Activated CD4-positive, alpha-beta memory T cell treated with anti-CD3 and anti-CD28 coated beads, Interleukin-2, amount 10 ng/mL, durations not matched to agents 7 days and 5 days (primary cell): ENCODE data around the gene NSFL1C. TPM values are rescaled to one million over a fixed set of nuclear protein-coding genes. Genes with fewer than 3 reads are reported as not detected.

Source experiments
- CTCF ChIA-PET: fragments of 350-600 bp; sonication (Branson Sonifier 250); formaldehyde crosslinking; loops from one replicate; lab custom pipeline; 2021; ENCODE audit warnings: antibody characterized with exemption, inconsistent platforms; lab: Charles Lee
- POLR2A ChIA-PET: fragments of 350-600 bp; sonication (Branson Sonifier 250); formaldehyde crosslinking; loops from one replicate; lab custom pipeline; 2021; ENCODE audit warnings: antibody characterized with exemption; lab: Charles Lee
- DNase-seq: peaks from one replicate; pipeline ENCODE4 v3.0.0-alpha.2; 2020
- H3K27ac Mint-ChIP-seq: one replicate; pipeline ENCODE4 v1.8.0; 2021; ENCODE audit warnings: mild to moderate bottlenecking, mixed read lengths
- H3K27me3 Mint-ChIP-seq: one replicate; pipeline ENCODE4 v1.8.0; 2021; ENCODE audit warnings: mixed read lengths
- H3K36me3 Mint-ChIP-seq: one replicate; pipeline ENCODE4 v1.8.0; 2021; ENCODE audit warnings: low read depth, mixed read lengths
- H3K4me1 Mint-ChIP-seq: one replicate; pipeline ENCODE4 v1.8.0; 2021; ENCODE audit warnings: mixed read lengths
- H3K4me3 Mint-ChIP-seq: one replicate; pipeline ENCODE4 v1.8.0; 2021; ENCODE audit warnings: mild to moderate bottlenecking, mixed read lengths
- H3K9me3 Mint-ChIP-seq: one replicate; pipeline ENCODE4 v1.8.0; 2021; ENCODE audit warnings: mixed read lengths
- total RNA-seq, 2 experiments: library from RNA; stranded (reverse); gene quantifications; one replicate each; pipeline ENCODE4 v1.2.3, GENCODE V29; 2021

The NSFL1C gene
- total RNA-seq, 2 experiments from 2014 or later: 49.2 to 49.6 TPM

GRCh38 chr20:1467082-1467354, 369 bp upstream of the NSFL1C start:
- POLR2A ChIA-PET: interaction anchor here (0.6 to 2.2 kb wide), 10 partner anchors 18 to 348 kb away, joined by 3 to 16 read pairs (median 4); partner anchors contain the start of gene PSMF1
- peaks cover 8% of the 10 kb centered on the region for H3K36me3 Mint-ChIP-seq
- DNase-seq: no peak
- H3K4me3 Mint-ChIP-seq: peak overlapping the region; percentile 85
- H3K4me1 Mint-ChIP-seq: peaks cover 43% of the 10 kb centered on the region
- CTCF ChIA-PET: interaction anchor here (0.7 to 3.0 kb wide), 17 partner anchors 8 to 358 kb away, joined by 3 to 15 read pairs (median 3); partner anchors contain the start of gene PSMF1
- no peaks in the 10 kb centered on the region for H3K9me3 Mint-ChIP-seq
- H3K27me3 Mint-ChIP-seq: peaks cover 20% of the 10 kb centered on the region
- H3K27ac Mint-ChIP-seq: no peak overlapping the region

- peaks cover 20% of the 10 kb centered on the region for H3K27me3 Mint-ChIP-seq
- H3K4me1 Mint-ChIP-seq: peaks cover 43% of the 10 kb centered on the region
- H3K9me3 Mint-ChIP-seq: no peaks in the 10 kb centered on the region
- DNase-seq: no peak
- POLR2A ChIA-PET: interaction anchor here (0.9 to 2.2 kb wide), 8 partner anchors 31 to 347 kb away, joined by 3 to 16 read pairs (median 6); partner anchors contain the start of gene PSMF1
- peaks cover 15% of the 10 kb centered on the region for H3K36me3 Mint-ChIP-seq
- CTCF ChIA-PET: interaction anchor here (0.6 to 2.7 kb wide), 9 partner anchors 9 to 344 kb away, joined by 3 to 13 read pairs (median 5); no protein-coding TSS in a partner anchor
- peak overlapping the region; percentile 85 for H3K4me3 Mint-ChIP-seq
- peak overlapping the region; percentile 68 for H3K27ac Mint-ChIP-seq
Measured at GRCh38 chr20:1465470-1466210, 1.0 kb downstream of the NSFL1C start.

GRCh38 chr20:1463971-1464570, 2.6 kb downstream of the NSFL1C start:
- H3K27me3 Mint-ChIP-seq: peaks cover 20% of the 10 kb centered on the region
- peaks cover 43% of the 10 kb centered on the region for H3K4me1 Mint-ChIP-seq
- no peak overlapping the region for H3K27ac Mint-ChIP-seq
- H3K9me3 Mint-ChIP-seq: no peaks in the 10 kb centered on the region
- no peak overlapping the region for H3K4me3 Mint-ChIP-seq
- peaks cover 25% of the 10 kb centered on the region for H3K36me3 Mint-ChIP-seq
- CTCF ChIA-PET: no interaction called here
- DNase-seq: no peak
- POLR2A ChIA-PET: no interaction called here

- ChIA-PET CTCF (no interaction called here), POLR2A (no interaction called here)
- Mint-ChIP-seq H3K4me1 (peaks cover 40% of the 10 kb centered on the region), H3K4me3 (no peak overlapping the region), H3K27me3 (peaks cover 8% of the 10 kb centered on the region), H3K27ac (no peak overlapping the region), H3K36me3 (peaks cover 31% of the 10 kb centered on the region), H3K9me3 (no peaks in the 10 kb centered on the region)
- DNase-seq: no peak
Measured at GRCh38 chr20:1462834-1463233, 3.8 kb downstream of the NSFL1C start.

- ChIA-PET CTCF (interaction anchor here (2.2 kb wide), 1 partner anchor 315 kb away, joined by 6 read pairs; no protein-coding TSS in a partner anchor), POLR2A (no interaction called here)
- DNase-seq: no peak
- H3K36me3 Mint-ChIP-seq: peaks cover 37% of the 10 kb centered on the region
- no peak overlapping the region for H3K27ac Mint-ChIP-seq
- no peak overlapping the region for H3K4me3 Mint-ChIP-seq
- no peaks in the 10 kb centered on the region for H3K27me3 Mint-ChIP-seq
- H3K4me1 Mint-ChIP-seq: peaks cover 32% of the 10 kb centered on the region
- H3K9me3 Mint-ChIP-seq: no peaks in the 10 kb centered on the region
Measured at GRCh38 chr20:1462001-1462400, 4.6 kb downstream of the NSFL1C start.

GRCh38 chr20:1460275-1460674, 6.4 kb downstream of the NSFL1C start:
- Mint-ChIP-seq H3K4me1 (peaks cover 23% of the 10 kb centered on the region), H3K9me3 (no peaks in the 10 kb centered on the region), H3K36me3 (peaks cover 38% of the 10 kb centered on the region), H3K27me3 (no peaks in the 10 kb centered on the region), H3K27ac (no peak overlapping the region), H3K4me3 (no peak overlapping the region)
- POLR2A ChIA-PET: no interaction called here
- DNase-seq: no peak
- CTCF ChIA-PET: interaction anchor here (2.2 kb wide), 1 partner anchor 317 kb away, joined by 6 read pairs; no protein-coding TSS in a partner anchor

GRCh38 chr20:1457992-1458391, 8.7 kb downstream of the NSFL1C start:
- no peaks in the 10 kb centered on the region for H3K9me3 Mint-ChIP-seq
- H3K4me1 Mint-ChIP-seq: peaks cover under 1% of the 10 kb centered on the region
- no peak overlapping the region for H3K27ac Mint-ChIP-seq
- DNase-seq: no peak
- CTCF ChIA-PET: no interaction called here
- H3K4me3 Mint-ChIP-seq: no peak overlapping the region
- H3K36me3 Mint-ChIP-seq: peaks cover 49% of the 10 kb centered on the region
- POLR2A ChIA-PET: no interaction called here
- H3K27me3 Mint-ChIP-seq: no peaks in the 10 kb centered on the region

- H3K27me3 Mint-ChIP-seq: no peaks in the 10 kb centered on the region
- CTCF ChIA-PET: no interaction called here
- no peak overlapping the region for H3K4me3 Mint-ChIP-seq
- H3K36me3 Mint-ChIP-seq: peaks cover 63% of the 10 kb centered on the region
- DNase-seq: no peak
- no peaks in the 10 kb centered on the region for H3K4me1 Mint-ChIP-seq
- POLR2A ChIA-PET: interaction anchor here (1.2 kb wide), 1 partner anchor 13 kb away, joined by 3 read pairs; no protein-coding TSS in a partner anchor
- H3K9me3 Mint-ChIP-seq: no peaks in the 10 kb centered on the region
- H3K27ac Mint-ChIP-seq: no peak overlapping the region
Measured at GRCh38 chr20:1456300-1456699, 10.3 kb downstream of the NSFL1C start.

GRCh38 chr20:1450926-1451491, 15.6 kb downstream of the NSFL1C start:
- H3K27me3 Mint-ChIP-seq: no peaks in the 10 kb centered on the region
- H3K36me3 Mint-ChIP-seq: peaks cover 63% of the 10 kb centered on the region
- no peaks in the 10 kb centered on the region for H3K4me1 Mint-ChIP-seq

GRCh38 chr20:1449370-1449769, 17.3 kb downstream of the NSFL1C start:
- POLR2A ChIA-PET: interaction anchor here (1.3 kb wide), 1 partner anchor 18 kb away, joined by 4 read pairs; no protein-coding TSS in a partner anchor
- CTCF ChIA-PET: interaction anchor here (1.6 kb wide), 1 partner anchor 17 kb away, joined by 3 read pairs; no protein-coding TSS in a partner anchor
- no peaks in the 10 kb centered on the region for H3K27me3 Mint-ChIP-seq
- H3K9me3 Mint-ChIP-seq: no peaks in the 10 kb centered on the region
- H3K4me1 Mint-ChIP-seq: no peaks in the 10 kb centered on the region
- peaks cover 65% of the 10 kb centered on the region for H3K36me3 Mint-ChIP-seq
- no peak overlapping the region for H3K27ac Mint-ChIP-seq
- H3K4me3 Mint-ChIP-seq: no peak overlapping the region
- no peak for DNase-seq

More at GRCh38 chr20:1450926-1451491, 15.6 kb downstream of the NSFL1C start:
- Mint-ChIP-seq H3K4me3 (no peak overlapping the region), H3K9me3 (no peaks in the 10 kb centered on the region), H3K27ac (no peak overlapping the region)
- ChIA-PET POLR2A (interaction anchor here (0.7 kb wide), 1 partner anchor 995 kb away, joined by 3 read pairs; no protein-coding TSS in a partner anchor), CTCF (interaction anchor here (1.0 to 1.7 kb wide), 5 partner anchors 11 to 326 kb away, joined by 3 to 5 read pairs (median 4); no protein-coding TSS in a partner anchor)
- DNase-seq: no peak

- CTCF ChIA-PET: interaction anchor here (1.2 to 2.0 kb wide), 3 partner anchors 10 to 329 kb away, joined by 3 to 6 read pairs (median 5); no protein-coding TSS in a partner anchor
- Mint-ChIP-seq H3K36me3 (peaks cover 66% of the 10 kb centered on the region), H3K27me3 (no peaks in the 10 kb centered on the region), H3K4me1 (no peaks in the 10 kb centered on the region), H3K4me3 (no peak overlapping the region), H3K27ac (no peak overlapping the region), H3K9me3 (no peaks in the 10 kb centered on the region)
- POLR2A ChIA-PET: interaction anchor here (1.3 to 1.4 kb wide), 2 partner anchors 10 to 19 kb away, joined by 3 to 4 read pairs; no protein-coding TSS in a partner anchor
- DNase-seq: no peak
Measured at GRCh38 chr20:1448081-1448620, 18.5 kb downstream of the NSFL1C start.

GRCh38 chr20:1446536-1446935, 20.1 kb downstream of the NSFL1C start:
- H3K36me3 Mint-ChIP-seq: peaks cover 57% of the 10 kb centered on the region
- no peak for DNase-seq

More at GRCh38 chr20:1446536-1446935, 20.1 kb downstream of the NSFL1C start:
- Mint-ChIP-seq H3K9me3 (no peaks in the 10 kb centered on the region), H3K27me3 (no peaks in the 10 kb centered on the region), H3K4me3 (no peak overlapping the region), H3K4me1 (no peaks in the 10 kb centered on the region), H3K27ac (no peak overlapping the region)
- ChIA-PET CTCF (interaction anchor here (1.2 to 1.4 kb wide), 3 partner anchors 8 to 330 kb away, joined by 3 to 5 read pairs (median 3); partner anchors contain the start of gene NSFL1C), POLR2A (no interaction called here)
